K562 (cell line): Measurements from ENCODE around the gene PSMD8. TPM values are rescaled to one million over a fixed set of nuclear protein-coding genes. Genes with fewer than 3 reads are reported as not detected.
A peak's percentile ranks its signal among the peaks of the same experiment; 100 is the strongest.

Experiments used
- ATAC-seq: fragments of 200-7000 bp; cut with Tn5 transposase; 3 replicates; pipeline ENCODE4 v1.9.1; 2020; ENCODE audit warnings: moderate library complexity
- BruUV-seq: library from RNA; stranded (reverse); fragments of 400-500 nt; replicated peaks from 2 replicates; lab custom pipeline; 2021; lab: Mats Ljungman, UMichigan
- CTCF ChIA-PET: fragments of 300-600 bp; formaldehyde crosslinking; extraction: SDS; loops from one replicate; lab custom pipeline; 2021; ENCODE audit warnings: low intra/inter-chr PET ratio; lab: Yijun Ruan, JAX
- POLR2A ChIA-PET: fragments of 300-600, 350-650 bp; sonication (Branson Sonifier 250); formaldehyde crosslinking; extraction: SDS; loops from one replicate; lab custom pipeline; 2021; ENCODE audit warnings: antibody characterized with exemption, inconsistent platforms; lab: Yijun Ruan, JAX
- DNase-seq, 4 experiments: peaks; one replicate each; pipeline versions ENCODE4 v3.0.0 to v3.0.0-alpha.2; 2011 to 2018; ENCODE audit warnings: low spot score in 3 of 4, mixed read lengths in 3 of 4; ENCODE audit errors: extremely low read depth in 1 of 4
- FAIRE-seq: peaks from 2 replicates; lab custom pipeline; 2011; peaks lifted over from hg19 to GRCh38; lab: Jason Lieb, UNC
- H2AFZ ChIP-seq: 2 replicates; pipeline ENCODE4 v1.6.0; 2011; ENCODE audit warnings: low read depth, low read length, control low read depth, inconsistent platforms
- H3K27ac ChIP-seq: fragments of 200-600 bp; 3 replicates; pipeline ENCODE4 v1.8.0; 2011; ENCODE audit warnings: low read depth, mild to moderate bottlenecking, control low read depth, inconsistent platforms, low read length, moderate library complexity, mixed read lengths; ENCODE audit errors: extremely low read depth
- H3K27me3 ChIP-seq, 2 experiments: fragments of 300-600 bp in 1 of 2; 2 replicates in 1 of 2; 3 replicates in 1 of 2; pipeline versions ENCODE4 v1.6.0 to v1.8.0; 2011; ENCODE audit warnings: inconsistent platforms in 2 of 2, low read length in 2 of 2, mild to moderate bottlenecking in 1 of 2, mixed read lengths in 1 of 2, moderate library complexity in 1 of 2; ENCODE audit not compliant: control insufficient read depth in 2 of 2, insufficient read depth in 2 of 2
- H3K36me3 ChIP-seq: fragments of 300-600 bp; 3 replicates; pipeline ENCODE4 v1.8.0; 2011; ENCODE audit warnings: mild to moderate bottlenecking, low read length, inconsistent platforms; ENCODE audit not compliant: control insufficient read depth, insufficient read depth
- H3K4me1 ChIP-seq, 2 experiments: fragments of 200-600 bp in 1 of 2; replicated peaks in 1 of 2; 2 replicates in 1 of 2; 3 replicates in 1 of 2; pipeline versions ENCODE4 v1.5.1 to v1.8.0; 2011; ENCODE audit warnings: inconsistent platforms in 2 of 2, low read length in 2 of 2, mild to moderate bottlenecking in 1 of 2, mixed read lengths in 1 of 2, moderate library complexity in 1 of 2; ENCODE audit not compliant: control insufficient read depth in 2 of 2, insufficient read depth in 2 of 2
- H3K4me2 ChIP-seq: 2 replicates; pipeline ENCODE4 v1.6.1; 2011; ENCODE audit warnings: low read length, control low read depth, inconsistent platforms, mixed read lengths; ENCODE audit not compliant: insufficient read depth
- H3K4me3 ChIP-seq: fragments of 200-600 bp; sonication (generic), shearing (Covaris generic); 2 replicates; pipeline ENCODE4 v1.5.1; 2016; ENCODE audit warnings: control low read depth, inconsistent platforms
- H3K79me2 ChIP-seq: fragments of 200-600 bp; 3 replicates; pipeline ENCODE4 v1.8.0; 2011; ENCODE audit warnings: low read length, inconsistent platforms; ENCODE audit not compliant: control insufficient read depth, insufficient read depth
- H3K9ac ChIP-seq, 2 experiments: 2 replicates each; pipeline versions ENCODE4 v1.6.0 to v1.6.1; 2011; ENCODE audit warnings: low read depth in 2 of 2, low read length in 2 of 2, control low read depth in 1 of 2, inconsistent platforms in 1 of 2, mild to moderate bottlenecking in 1 of 2, mixed read lengths in 1 of 2; ENCODE audit not compliant: insufficient read depth in 1 of 2
- H3K9me1 ChIP-seq: one replicate; pipeline ENCODE4 v1.6.0; 2011; ENCODE audit warnings: inconsistent platforms, mild to moderate bottlenecking, low read length, moderate library complexity; ENCODE audit not compliant: control insufficient read depth, insufficient read depth
- H3K9me3 ChIP-seq: replicated peaks from 2 replicates; pipeline ENCODE4 v1.5.1; 2011; ENCODE audit warnings: low read depth, low read length, inconsistent platforms; ENCODE audit not compliant: control insufficient read depth, insufficient read depth
- H4K20me1 ChIP-seq: replicated peaks from 2 replicates; pipeline ENCODE4 v1.6.1; 2011; ENCODE audit warnings: low read length, inconsistent platforms, mixed read lengths; ENCODE audit not compliant: control insufficient read depth, insufficient read depth
- CREB3L1 ChIP-seq: fragments of 450-650 bp; IDR thresholded peaks from 2 replicates; pipeline ENCODE4 v1.6.1; 2014; ENCODE audit warnings: low read depth, mild to moderate bottlenecking, moderate library complexity, borderline replicate concordance
- ERF ChIP-seq: fragments of 450-650 bp; formaldehyde crosslinking; IDR thresholded peaks from 2 replicates; pipeline ENCODE4 v1.4.0; 2020; ENCODE audit warnings: mild to moderate bottlenecking, mixed read lengths
- KHSRP ChIP-seq: fragments of 450-650 bp; IDR thresholded peaks from 2 replicates; pipeline ENCODE4 v1.6.1; 2017
- VEZF1 ChIP-seq: fragments of 200-800 bp; sonication (Bioruptor generic); IDR thresholded peaks from 2 replicates; pipeline ENCODE4 v1.6.1; 2017; ENCODE audit warnings: missing genetic modification characterization, missing compliant biosample characterization
- YY1 ChIP-seq, 3 experiments: IDR thresholded peaks; 2 replicates each; pipeline ENCODE4 v1.6.1; 2011; ENCODE audit warnings: low read length in 2 of 3, mild to moderate bottlenecking in 2 of 3, moderate library complexity in 2 of 3, borderline replicate concordance in 1 of 3, control low read depth in 1 of 3, low read depth in 1 of 3; ENCODE audit not compliant: insufficient read depth in 3 of 3, insufficient replicate concordance in 2 of 3, control insufficient read depth in 1 of 3, insufficient read length in 1 of 3; ENCODE audit errors: extremely low read depth in 1 of 3
- ZBTB2 ChIP-seq: fragments of 450-650 bp; IDR thresholded peaks from 2 replicates; pipeline ENCODE4 v1.6.1; 2016; ENCODE audit warnings: antibody characterized with exemption
- ZNF384 ChIP-seq: IDR thresholded peaks from 2 replicates; pipeline ENCODE4 v1.6.1; 2012; ENCODE audit warnings: low read depth, low read length, improper control_type of control experiment
- ZNF586 ChIP-seq: fragments of 450-650 bp; formaldehyde crosslinking; conservative IDR thresholded peaks from 2 replicates; pipeline ENCODE4 v1.4.0; 2020; ENCODE audit warnings: mild to moderate bottlenecking, moderate library complexity
- WGBS: fragments of 100-300 bp; shearing (Covaris generic); methylation state at CpG from one replicate; pipeline ENCODE4 v1.1.6; 2016; ENCODE audit warnings: low coverage, mixed read lengths; ENCODE audit not compliant: insufficient coverage; ENCODE audit errors: missing lambda C conversion rate; 5-methylcytosine and 5-hydroxymethylcytosine counted together
- in situ Hi-C: fragments of 300-500 bp; cut with MboI; formaldehyde crosslinking; loops from 4 replicates; pipeline ENCODE4 v1.15.0; 2018; ENCODE audit warnings: inconsistent platforms, mixed read lengths
- intact Hi-C: fragments of 100-400 bp; cut with micrococcal nuclease; formaldehyde crosslinking; loops from 2 replicates; pipeline ENCODE4 v1.14.2; 2022
- polyA plus RNA-seq, 8 experiments: library from polyadenylated mRNA; depleted of rRNA in 4 of 8; stranded (reverse) in 5 of 8; unstranded in 3 of 8; fragments of >200 nt; fragmentation: Nextera tagmentation in 2 of 8; fragmentation: Illumina TruSeq in 1 of 8; extraction: Ambion mirVana in 2 of 8; extraction: Trizol in 1 of 8; gene quantifications; 2 replicates each; pipeline versions ENCODE4 v1.2.1 to v1.2.3, GENCODE V29; 2011 to 2014; ENCODE audit warnings: inconsistent platforms in 1 of 8, missing spikeins in 1 of 8
- total RNA-seq, 7 experiments: library from RNA; depleted of rRNA in 6 of 7; stranded (reverse); fragments of >200 nt in 6 of 7; fragmentation: Illumina TruSeq in 2 of 7; extraction: Trizol in 2 of 7; gene quantifications; 2 replicates each; pipeline versions ENCODE4 v1.2.1 to v1.2.3, GENCODE V29; 2011 to 2021; ENCODE audit warnings: low replicate concordance in 1 of 7

PSMD8 gene
- total and polyA plus RNA-seq, 9 of the 15 experiments (the other 6 are each of a cell fraction or from before 2014, with no cell fraction given), result 130 to 583 (median 315) TPM

GRCh38 chr19:38388349-38389100 lies 14.2 kb downstream of the PSMD8 start, which contains the start of gene SPRED3:
SPRED3 (plus strand) TSS chr19:38388697; CDS start chr19:38390303, 1,606 bp downstream.
- DNase-seq (peak in 3 of 4 experiments; percentile 25 to 50 (median 44)), FAIRE-seq (no peak), ATAC-seq (no peak)
- no TSS peak for BruUV-seq
- Histone ChIP-seq H3K27ac (peak within 1 kb of the TSS; percentile 33; the same call in 1 of the 3 replicates), H3K36me3 (peaks cover 29% of the 10 kb centered on the region; the same call in 2 of the 3 replicates), H3K4me2 (peak within 1 kb of the TSS; percentile 70), H3K79me2 (0 out of 3 replicates have a peak, but pooled peaks cover 2% of the 10 kb centered on the region), H4K20me1 (peaks cover 3% of the 10 kb centered on the region; the same call in 1 of the 2 replicates), H2AFZ (peak within 1 kb of the TSS; percentile 69), H3K9me1 (peaks cover 3% of the 10 kb centered on the region), H3K27me3 (no peaks in the 10 kb centered on the region), H3K9ac (peak within 1 kb of the TSS; percentile 17 to 82; a peak in 3 of 4 replicates), H3K9me3 (no peaks in the 10 kb centered on the region), H3K4me3 (peak within 1 kb of the TSS; percentile 49), H3K4me1 (peaks cover 16 to 63% of the 10 kb centered on the region in 2 experiments; a peak in 4 of 5 replicates)
- in situ Hi-C loops (no loop called here), intact Hi-C loops (loop anchor here (5.0 kb wide), 2 partner anchors 51 to 146 kb away; partner anchors contain the start of gene CATSPERG)
- WGBS, result 24% methylated on average over 19 of the region's 46 CpGs
- POLR2A ChIA-PET, result interaction anchor here (0.9 to 1.7 kb wide), 7 partner anchors 8 to 154 kb away, joined by 3 to 27 read pairs (median 6); partner anchors contain the start of genes FAM98C and PSMD8
- CTCF ChIA-PET, result no interaction called here
- peak; percentile 37; the same call in 1 of the 2 replicates for TF ChIP-seq ZBTB2
- TF ChIP-seq CREB3L1, result no peak
- TF ChIP-seq YY1 (IDR thresholded peaks at IDR 0.05; ENCODE audit: borderline replicate concordance in 1 of 3, control insufficient read depth in 1 of 3, extremely low read depth in 1 of 3, insufficient read depth in 3 of 3, insufficient read length in 1 of 3, insufficient replicate concordance in 2 of 3, low read depth in 1 of 3, low read length in 2 of 3), result no peak
- TF ChIP-seq ZNF384, result no peak
- TF ChIP-seq KHSRP, result no peak
- TF ChIP-seq ERF (CRISPR knock-in tag), result no peak
- peak; percentile 3; the same call in 1 of the 2 replicates for TF ChIP-seq VEZF1 (CRISPR knock-in tag)
- TF ChIP-seq ZNF586 (CRISPR knock-in tag), result no peak
